GM15510 (cell line): ENCODE measurements around the gene HOXD11.

Source experiments
- POLR2A ChIP-seq: IDR thresholded peaks from 3 replicates; pipeline ENCODE4 v1.6.1; 2011; ENCODE audit warnings: borderline replicate concordance; ENCODE audit not compliant: insufficient read length; ENCODE audit errors: extremely low read depth

The HOXD11 gene

GRCh38 chr2:176131848-176132158 is 24.7 kb downstream of the HOXD11 start:
- TF ChIP-seq POLR2A: no peak

- TF ChIP-seq POLR2A: no peak
Measured at GRCh38 chr2:176132205-176133171, 25.4 kb downstream of the HOXD11 start.

GRCh38 chr2:176133389-176133788 is 26.3 kb downstream of the HOXD11 start:
- no peak for TF ChIP-seq POLR2A

GRCh38 chr2:176134035-176134434 is 27.0 kb downstream of the HOXD11 start:
- TF ChIP-seq POLR2A: no peak

DNA sequence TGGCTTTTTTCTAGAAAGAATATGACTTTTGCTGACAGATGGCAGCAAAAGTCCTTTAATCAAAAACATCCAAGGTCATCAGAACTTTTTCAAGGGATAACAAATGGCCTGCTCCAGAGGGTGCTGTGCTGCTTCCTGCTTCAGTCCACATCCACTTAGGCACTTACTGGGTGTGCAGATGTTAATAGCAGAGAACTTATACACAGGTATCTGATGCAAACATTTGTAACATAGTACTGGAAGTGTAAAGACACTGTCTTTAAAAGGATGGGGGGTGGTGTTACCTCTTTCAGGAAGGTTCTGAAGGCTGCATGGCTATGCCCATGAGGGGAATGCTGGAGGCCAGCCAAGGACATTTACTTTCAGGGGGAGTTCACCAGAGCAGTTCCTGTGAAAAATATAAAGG is 28.0 kb downstream of the HOXD11 start:
- TF ChIP-seq POLR2A: no peak

DNA sequence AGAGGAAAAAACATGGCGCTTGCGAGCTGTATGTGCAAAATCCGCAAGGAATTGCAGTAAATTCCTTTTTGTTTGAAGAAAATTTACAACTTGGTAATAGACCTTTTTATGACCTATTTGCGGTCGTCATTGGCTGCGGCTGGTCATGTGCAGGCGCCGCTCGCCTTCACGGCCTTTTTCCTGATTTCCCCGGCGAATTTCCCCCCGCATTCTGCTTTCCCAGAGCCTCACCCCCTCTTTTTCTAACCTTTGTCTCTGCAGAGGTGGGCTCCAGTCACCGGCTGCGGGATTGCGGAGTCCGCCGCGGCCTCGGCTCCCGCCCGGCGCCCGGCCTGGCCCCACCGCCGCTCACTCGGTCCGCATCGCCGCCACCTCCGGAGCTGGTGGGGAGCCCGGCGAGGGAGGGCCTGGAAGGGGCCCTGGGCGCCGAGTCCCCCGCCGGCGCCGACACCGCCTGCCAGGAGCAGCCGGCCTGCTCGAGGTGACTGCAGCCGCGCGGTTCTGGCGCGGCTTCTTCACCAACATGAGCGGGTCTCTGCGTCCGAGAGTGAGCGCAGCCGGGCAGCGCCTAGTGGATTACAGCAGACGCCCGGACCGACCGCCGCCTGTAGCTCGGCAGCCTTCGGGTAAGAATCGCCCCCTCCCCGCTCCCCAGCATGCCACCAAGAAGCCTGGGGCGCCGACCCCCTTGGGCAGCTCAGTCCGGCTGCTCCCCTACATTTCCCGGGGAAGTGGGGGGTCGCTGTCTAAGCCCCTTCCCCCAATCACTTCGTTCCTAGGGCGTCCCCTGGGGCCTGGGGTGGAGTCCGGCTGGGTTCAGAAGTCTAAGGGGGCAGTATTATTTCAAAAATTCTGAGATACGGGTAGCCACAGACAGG is 29.5 kb downstream of the HOXD11 start:
- TF ChIP-seq POLR2A: no peak

DNA sequence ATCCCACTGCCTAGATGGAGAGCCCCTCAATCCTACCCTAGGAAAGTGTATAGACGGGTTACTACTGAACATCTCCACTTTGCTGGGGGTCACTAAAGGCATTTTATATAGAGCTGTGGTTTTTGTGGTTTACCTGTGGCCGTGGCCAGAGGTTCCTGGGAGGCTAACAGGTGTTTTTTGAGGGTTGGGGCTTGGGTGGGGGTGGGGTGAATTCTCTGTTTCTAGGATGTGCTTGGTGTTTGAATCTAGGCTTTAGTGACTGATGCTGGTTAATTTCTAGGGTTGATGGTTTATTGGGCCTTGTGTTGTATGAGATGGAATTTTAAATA is 30.1 kb downstream of the HOXD11 start:
- TF ChIP-seq POLR2A: no peak

- TF ChIP-seq POLR2A: no peak
Measured at GRCh38 chr2:176137906-176138305, 30.8 kb downstream of the HOXD11 start.

- TF ChIP-seq POLR2A: no peak
Measured at GRCh38 chr2:176138526-176138922, 31.4 kb downstream of the HOXD11 start.

GRCh38 chr2:176138923-176139660 is 32.0 kb downstream of the HOXD11 start:
- no peak for TF ChIP-seq POLR2A

DNA sequence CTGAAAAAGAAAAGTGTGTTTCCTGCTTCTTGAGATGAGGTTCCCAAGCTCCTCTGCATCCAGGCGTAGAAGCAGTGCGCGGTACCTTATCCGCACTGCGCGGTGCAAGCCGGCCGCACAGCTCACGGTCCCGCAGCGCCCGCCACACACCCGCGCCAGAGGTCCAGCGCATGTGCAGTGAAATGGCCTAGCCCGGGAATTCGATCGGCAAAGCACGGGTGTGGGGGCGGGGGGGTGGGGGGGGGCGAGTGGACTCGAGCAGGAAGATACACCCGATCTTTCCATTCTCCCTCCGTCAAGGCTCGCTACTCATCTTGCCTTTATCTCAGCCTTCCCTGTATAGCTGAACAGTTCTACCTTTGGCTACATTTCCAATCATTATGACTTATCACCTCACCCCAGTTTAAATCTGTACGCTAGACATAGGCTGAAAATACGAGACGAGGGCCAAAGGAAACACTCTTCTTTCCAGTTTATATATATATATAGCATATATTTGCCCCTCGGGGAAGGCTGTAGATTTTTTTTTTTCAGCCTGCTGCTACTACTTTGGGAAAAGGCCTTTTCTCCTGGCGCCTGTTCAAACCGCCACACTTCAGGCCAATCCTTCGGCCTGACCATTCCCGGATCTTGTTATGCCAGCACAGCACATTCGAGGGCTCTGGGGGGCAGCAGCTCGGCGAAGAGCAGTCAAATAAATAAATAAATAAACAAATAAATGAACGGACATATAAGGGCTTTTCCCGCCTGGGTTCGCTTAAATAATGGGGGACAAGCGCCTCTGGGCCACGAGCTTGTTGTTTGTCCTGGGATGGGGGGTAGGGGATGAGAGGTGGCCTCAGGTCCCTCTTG is 32.8 kb downstream of the HOXD11 start:
- no peak for TF ChIP-seq POLR2A

DNA sequence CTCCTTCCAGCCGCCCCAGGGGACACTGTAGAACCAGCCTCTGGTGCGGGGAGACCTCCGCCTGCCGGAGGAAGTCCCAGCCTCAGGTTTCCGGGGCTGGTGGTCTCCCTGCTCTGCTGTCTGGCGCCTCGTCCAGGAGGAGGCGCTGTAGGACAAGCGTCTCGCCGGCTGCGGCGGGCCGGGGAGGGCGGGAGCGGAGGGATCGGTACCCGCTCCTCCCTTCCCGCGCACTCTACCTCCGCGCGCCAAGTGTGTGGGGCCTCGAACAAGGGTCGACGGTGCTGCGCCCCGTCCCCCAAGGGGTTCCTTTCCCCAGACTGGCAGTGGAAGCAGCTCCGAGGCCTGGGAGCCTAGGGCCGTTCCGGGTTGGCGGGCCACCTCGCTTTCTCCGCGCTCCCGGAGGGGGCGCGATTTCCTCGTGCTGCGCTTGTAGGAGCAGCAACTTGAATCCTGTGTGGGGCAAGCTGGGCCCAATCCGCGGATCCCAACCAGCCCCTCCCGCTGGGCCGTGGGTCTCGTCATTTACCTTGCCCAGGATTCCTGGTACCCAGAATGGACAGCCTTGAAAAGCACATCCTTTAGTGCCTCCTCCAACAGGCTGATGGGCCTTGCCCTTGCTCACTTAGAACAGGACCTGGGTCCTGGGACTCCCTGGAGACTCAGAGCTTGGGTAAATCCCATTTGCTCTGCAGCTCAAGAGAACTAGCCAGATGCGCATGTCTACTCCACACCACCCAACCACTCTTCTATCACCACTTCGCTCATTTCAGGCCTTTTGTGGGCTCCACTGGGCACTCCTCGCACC is 33.6 kb downstream of the HOXD11 start:
- no peak for TF ChIP-seq POLR2A

DNA sequence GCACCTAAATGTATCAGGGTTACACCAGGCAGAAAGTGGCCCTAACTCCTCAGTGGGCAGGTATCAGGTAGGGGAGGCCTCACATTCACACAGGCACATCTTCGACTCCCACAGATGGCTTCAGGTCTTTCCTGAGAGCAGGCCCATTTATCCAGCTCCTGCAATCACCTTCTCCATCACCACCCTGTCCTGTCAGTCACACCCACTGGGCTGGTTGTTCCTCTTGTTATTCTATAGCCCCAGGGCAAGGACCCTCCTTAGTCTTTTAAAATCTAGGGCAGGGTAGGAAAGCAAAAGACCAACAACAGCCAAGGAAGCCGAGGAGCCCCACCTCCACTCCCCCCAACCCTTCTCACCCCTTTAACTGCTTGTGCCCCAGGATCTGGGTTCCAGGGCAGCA is 35.2 kb downstream of the HOXD11 start:
- TF ChIP-seq POLR2A: no peak
